ENCODE results near the gene STK32A.

STK32A gene

DNA sequence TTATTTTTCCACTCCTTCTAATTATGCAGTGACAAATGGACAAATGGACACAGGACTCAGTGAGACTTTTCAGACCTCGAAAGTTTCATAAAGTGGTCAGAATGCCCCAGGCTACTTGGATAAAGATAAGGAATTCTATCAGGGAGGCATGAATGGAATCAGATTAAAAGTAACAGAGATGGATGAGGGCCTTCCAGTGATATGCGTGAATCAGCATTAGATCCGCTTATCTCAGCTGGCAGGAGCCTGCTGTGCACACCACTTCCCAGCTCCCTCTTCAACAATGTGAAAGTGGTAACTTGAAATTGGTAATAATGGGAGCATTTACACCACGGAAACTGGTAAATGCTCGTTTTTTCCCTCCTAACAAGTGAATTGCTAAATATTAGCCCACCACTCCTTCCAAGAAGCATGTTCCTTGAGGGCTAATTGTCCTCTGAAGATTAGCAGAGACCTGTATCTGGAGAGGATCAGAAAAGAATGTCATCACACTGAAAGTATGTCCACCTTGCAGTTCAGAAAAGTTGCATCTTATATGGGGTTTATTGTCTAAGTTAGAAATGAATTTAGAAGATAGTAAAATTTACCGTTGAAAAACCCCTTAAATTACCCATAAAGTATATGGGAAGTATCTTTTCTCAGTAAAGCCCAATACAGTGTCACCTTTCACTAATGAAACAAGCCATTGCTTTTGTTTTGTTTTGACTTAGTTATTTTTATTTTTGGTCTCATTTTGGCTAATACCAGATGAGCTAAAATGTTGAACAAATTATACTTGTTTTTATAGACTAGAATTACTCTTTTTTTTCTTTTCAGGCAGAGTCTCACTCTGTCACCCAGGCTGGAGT, 149.7 kb downstream of the STK32A start:
- TF ChIP-seq, protein P1, sequence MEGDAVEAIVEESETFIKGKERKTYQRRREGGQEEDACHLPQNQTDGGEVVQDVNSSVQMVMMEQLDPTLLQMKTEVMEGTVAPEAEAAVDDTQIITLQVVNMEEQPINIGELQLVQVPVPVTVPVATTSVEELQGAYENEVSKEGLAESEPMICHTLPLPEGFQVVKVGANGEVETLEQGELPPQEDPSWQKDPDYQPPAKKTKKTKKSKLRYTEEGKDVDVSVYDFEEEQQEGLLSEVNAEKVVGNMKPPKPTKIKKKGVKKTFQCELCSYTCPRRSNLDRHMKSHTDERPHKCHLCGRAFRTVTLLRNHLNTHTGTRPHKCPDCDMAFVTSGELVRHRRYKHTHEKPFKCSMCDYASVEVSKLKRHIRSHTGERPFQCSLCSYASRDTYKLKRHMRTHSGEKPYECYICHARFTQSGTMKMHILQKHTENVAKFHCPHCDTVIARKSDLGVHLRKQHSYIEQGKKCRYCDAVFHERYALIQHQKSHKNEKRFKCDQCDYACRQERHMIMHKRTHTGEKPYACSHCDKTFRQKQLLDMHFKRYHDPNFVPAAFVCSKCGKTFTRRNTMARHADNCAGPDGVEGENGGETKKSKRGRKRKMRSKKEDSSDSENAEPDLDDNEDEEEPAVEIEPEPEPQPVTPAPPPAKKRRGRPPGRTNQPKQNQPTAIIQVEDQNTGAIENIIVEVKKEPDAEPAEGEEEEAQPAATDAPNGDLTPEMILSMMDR (IDR thresholded peaks at IDR 0.05), result no peak

DNA sequence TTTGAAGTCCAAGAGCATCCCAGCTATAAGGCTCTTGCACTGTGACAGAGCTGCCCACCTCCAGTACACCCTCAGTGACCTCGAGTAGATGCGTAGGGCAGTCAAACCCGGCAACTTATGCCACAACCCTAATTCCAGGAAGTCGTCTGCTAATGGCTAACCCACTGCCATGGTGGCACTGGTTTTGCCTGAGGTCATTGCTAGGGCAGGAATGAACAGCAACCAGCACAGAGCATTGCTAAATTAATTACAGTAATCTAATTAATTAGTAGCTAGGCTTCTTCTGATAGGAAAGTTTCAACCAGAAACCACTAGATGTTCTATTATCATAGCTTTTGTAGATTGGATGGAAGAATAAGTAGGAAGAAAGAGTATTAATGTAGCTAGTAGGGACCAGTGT, 152.3 kb downstream of the STK32A start:
- TF ChIP-seq, protein P1 (IDR thresholded peaks at IDR 0.05), result no peak

DNA sequence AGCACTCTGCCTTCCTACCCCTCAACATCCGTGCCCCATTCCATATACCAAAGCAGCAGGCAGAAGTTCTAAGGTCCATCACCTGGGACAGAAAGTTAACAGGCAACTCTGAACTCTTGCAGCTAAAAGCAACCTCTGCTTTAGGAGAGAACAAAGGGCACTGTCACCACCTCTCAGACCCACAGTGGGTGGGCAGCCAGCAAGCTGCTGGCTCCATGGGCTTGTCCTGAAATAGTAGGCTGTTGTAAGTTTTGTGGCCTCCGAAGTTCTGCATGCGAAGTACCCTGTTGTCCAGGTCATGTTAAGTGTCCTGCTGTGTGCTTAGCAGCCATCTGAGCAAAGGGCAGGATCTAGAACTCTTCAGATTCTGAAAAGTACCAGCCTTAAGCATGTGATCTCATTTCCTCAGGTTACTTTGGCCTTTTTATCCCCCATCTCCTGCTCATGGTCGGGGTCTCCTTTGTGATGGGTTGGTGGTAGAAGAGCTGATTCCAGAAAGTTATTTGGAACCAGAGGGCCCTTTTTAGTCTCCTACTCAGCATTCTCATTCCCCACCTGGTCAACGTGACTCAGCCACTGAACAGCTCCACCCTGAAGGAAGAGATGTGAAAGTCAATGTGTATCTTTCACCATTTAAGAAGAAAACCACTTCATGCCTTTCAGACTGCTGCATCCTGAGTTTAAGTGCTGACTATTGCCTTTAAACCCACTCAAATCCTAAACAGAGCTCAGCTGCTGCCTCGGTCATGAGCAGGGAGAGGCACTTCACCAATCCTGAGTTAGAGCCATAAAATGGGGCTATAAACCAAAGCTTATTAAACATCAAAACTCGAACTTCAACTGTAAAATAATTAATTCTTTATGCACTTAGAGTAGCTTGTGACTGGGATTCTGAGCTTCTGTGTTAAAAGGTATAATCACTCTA, 153.6 kb downstream of the STK32A start:
- TF ChIP-seq, protein P1 (IDR thresholded peaks at IDR 0.05), result no peak

DNA sequence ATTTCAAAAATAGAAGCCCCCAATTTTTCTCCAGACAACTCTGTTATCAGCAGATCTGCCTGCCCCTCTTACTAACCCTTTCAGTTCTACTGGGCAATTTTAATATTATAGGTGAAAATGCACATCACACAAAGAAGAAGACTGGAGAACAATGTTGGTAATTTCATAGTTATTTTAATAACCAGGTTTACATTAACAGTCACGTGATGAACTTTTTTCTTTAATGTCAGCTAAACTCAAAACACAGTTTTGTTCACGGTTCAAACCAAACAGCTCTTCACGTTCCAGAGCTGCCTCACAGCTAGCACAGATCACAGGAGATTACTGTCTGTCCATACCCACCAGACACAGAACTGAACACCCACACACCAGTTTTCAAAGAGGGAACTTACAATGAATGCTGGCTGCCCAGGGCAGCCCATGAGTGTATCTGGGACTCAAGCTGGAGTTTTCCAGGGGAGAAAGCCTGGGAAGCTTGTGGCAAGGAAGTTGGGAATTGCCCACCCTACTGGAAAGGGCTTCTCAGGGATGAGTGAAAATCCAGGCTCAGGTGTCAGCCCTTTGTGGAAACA, 155.9 kb downstream of the STK32A start:
- TF ChIP-seq, protein P1 (IDR thresholded peaks at IDR 0.05), result no peak

DNA sequence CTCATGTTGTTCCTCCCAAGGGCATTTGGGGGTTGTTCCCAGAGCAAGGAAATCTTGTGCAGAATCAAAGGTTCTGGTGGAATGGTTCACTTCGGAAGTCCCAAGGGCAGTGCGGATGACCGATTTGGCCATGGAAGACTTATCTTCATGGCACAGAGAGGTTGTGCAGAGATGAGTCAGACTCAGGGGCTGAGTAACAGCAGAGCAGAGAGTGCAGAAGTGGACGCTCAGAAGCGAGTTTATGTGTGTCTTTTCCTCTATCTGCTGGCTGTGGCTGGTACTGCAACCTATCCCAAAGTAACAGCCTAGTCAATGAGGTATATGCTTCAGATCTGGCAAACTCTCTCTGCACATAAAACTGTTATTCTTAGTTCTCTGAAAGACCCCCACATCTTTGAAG, 157.0 kb downstream of the STK32A start:
- TF ChIP-seq, protein P1 (IDR thresholded peaks at IDR 0.05), result peak; percentile 56

DNA sequence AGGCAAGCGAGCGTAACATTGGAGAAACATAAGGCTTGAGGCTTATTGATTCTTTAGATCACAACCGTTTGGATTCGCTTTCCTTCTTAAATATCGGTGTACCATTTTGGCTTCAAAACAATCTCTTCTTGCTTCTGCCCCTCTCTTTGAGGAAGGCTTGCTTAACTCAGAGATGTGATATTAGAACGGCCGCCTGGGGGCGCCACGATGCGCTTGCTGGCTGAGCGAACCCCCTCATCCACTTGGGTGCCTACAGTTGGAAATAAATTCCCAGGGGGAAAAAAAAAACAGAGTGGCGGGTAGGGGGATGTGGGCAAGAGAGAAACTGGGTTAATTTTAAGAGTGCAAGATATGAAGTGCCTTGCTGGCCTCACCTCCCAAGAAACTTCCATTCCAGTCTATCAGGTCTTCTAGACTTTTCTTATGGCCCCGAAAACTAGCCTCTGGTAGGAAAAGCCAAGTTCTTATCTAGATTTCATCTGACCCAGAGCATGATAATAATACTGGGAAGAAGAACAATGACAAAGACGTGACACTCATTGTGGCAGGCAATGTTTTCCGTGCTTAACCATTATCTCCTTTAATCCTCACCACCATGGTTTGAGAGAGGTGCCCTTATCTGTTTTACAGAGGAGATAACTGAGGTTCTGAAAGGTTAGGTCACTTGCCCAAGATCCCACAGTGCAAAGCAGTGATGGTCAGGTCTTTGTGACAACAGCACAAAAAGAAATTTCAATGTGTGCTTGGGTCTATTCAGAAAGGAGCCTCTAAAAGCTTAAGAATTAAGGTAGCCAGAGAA, 159.2 kb downstream of the STK32A start:
- TF ChIP-seq, protein P1 (IDR thresholded peaks at IDR 0.05), result peak; percentile 41
